Spleen (tissue), 11 donors: Measurements from ENCODE around the gene PCCA. TPM values are rescaled to one million over a fixed set of nuclear protein-coding genes. Genes with fewer than 3 reads are reported as not detected.

Experiments
- DNase-seq: peaks from one replicate; pipeline ENCODE4 v3.0.0-alpha.2; 2020
- H3K27ac ChIP-seq, 8 donors: fragments of 200-600 bp; sonication (generic) in 7 of 8; 1 replicate in 4 of 8; 2 replicates in 4 of 8; pipeline versions ENCODE4 v1.5.0 to v1.8.0; 2016 to 2021; ENCODE audit warnings: inconsistent platforms in 4 of 8, mild to moderate bottlenecking in 4 of 8, moderate library complexity in 1 of 8
- H3K27me3 ChIP-seq, 7 donors: fragments of 200-600 bp; sonication (generic) in 6 of 7; replicated peaks in 1 of 7; 1 replicate in 4 of 7; 2 replicates in 3 of 7; pipeline versions ENCODE4 v1.5.0 to v1.8.0; 2016 to 2021; ENCODE audit warnings: inconsistent platforms in 3 of 7, mild to moderate bottlenecking in 1 of 7
- H3K36me3 ChIP-seq, 6 donors: fragments of 200-600 bp; sonication (generic) in 5 of 6; 1 replicate in 4 of 6; 2 replicates in 2 of 6; pipeline versions ENCODE4 v1.5.0 to v1.8.0; 2016 to 2021; ENCODE audit warnings: inconsistent platforms in 2 of 6
- H3K4me1 ChIP-seq, 6 donors: fragments of 200-600 bp; sonication (generic) in 5 of 6; 1 replicate in 3 of 6; 2 replicates in 3 of 6; pipeline versions ENCODE4 v1.5.0 to v1.8.0; 2016 to 2021; ENCODE audit warnings: inconsistent platforms in 3 of 6
- H3K4me3 ChIP-seq, 8 donors: fragments of 200-600 bp; sonication (generic) in 7 of 8; 1 replicate in 4 of 8; 2 replicates in 4 of 8; pipeline versions ENCODE4 v1.5.0 to v1.8.0; 2016 to 2021; ENCODE audit warnings: inconsistent platforms in 4 of 8, mild to moderate bottlenecking in 4 of 8, moderate library complexity in 2 of 8
- H3K9me3 ChIP-seq, 8 donors: fragments of 200-600 bp; sonication (generic) in 7 of 8; 1 replicate in 4 of 8; 2 replicates in 4 of 8; pipeline versions ENCODE4 v1.5.0 to v1.8.0; 2016 to 2021; ENCODE audit warnings: inconsistent platforms in 4 of 8
- POLR2A ChIP-seq, 3 donors: fragments of 450-650 bp; IDR thresholded peaks; one replicate each; pipeline ENCODE4 v1.5.1; 2017; ENCODE audit warnings: antibody characterized with exemption in 3 of 3, mild to moderate bottlenecking in 1 of 3
- POLR2AphosphoS5 ChIP-seq, 3 donors: sonication (generic); formaldehyde crosslinking; IDR thresholded peaks; one replicate each; pipeline ENCODE4 v1.5.1; 2017; ENCODE audit warnings: antibody characterized with exemption in 3 of 3
- WGBS, 5 donors: extraction: QIAGEN DNeasy Blood & Tissue Kit in 3 of 5; methylation state at CpG; one replicate each; pipeline versions ENCODE4 v1.1.5 to v1.1.7; 2013 to 2018; 5-methylcytosine and 5-hydroxymethylcytosine counted together
- intact Hi-C: fragments of 100-400 bp; cut with DNase I; formaldehyde crosslinking; loops from one replicate; pipeline ENCODE4 v1.15.0; 2023; ENCODE audit warnings: low total_unique reads
- polyA plus RNA-seq, 3 donors: library from polyadenylated mRNA; stranded (reverse); fragments of 200-250 nt; gene quantifications; one replicate each; pipeline ENCODE4 v1.2.1, GENCODE V29; 2013
- total RNA-seq, 7 donors: library from RNA; depleted of rRNA in 3 of 7; stranded (reverse); fragments of >200 nt in 3 of 7; fragmentation: NEBNext Ultra II Directional in 4 of 7; extraction: Animal tissue kit (Norgen Biotek cat#: 25700) in 4 of 7; gene quantifications; one replicate each; pipeline versions ENCODE4 v1.1.0 to v1.2.1, GENCODE V29; 2016 to 2021
- TF ChIP-seq, protein P1 (sequence below), 11 experiments: fragments of 200-600 bp in 7 of 11; fragments of 450-650 bp in 4 of 11; sonication (generic) in 4 of 11; IDR thresholded peaks in 8 of 11; conservative IDR thresholded peaks in 3 of 11; 1 replicate in 7 of 11; 2 replicates in 4 of 11; pipeline versions ENCODE4 v1.4.0 to v1.8.0; 2016 to 2021; ENCODE audit warnings: antibody characterized with exemption in 11 of 11, inconsistent platforms in 4 of 11, mild to moderate bottlenecking in 1 of 11
- donor health status: healthy with polysubstance abuse.
- donor health status: DM: no; HTN: no; CAD: no; lungs with moderate emphysema.
- donor health status: DM: no; HTN: no; CAD: no.
- donor health status: Bipolar disorder and iron deficiency.
- donor health status: healthy.
- donor health status: DM: no; HTN: no; CAD: no.
- donor health status: DM: yes; HTN: yes; CAD: no.

PCCA gene
- total and polyA plus RNA-seq, 10 donors: 9.3 to 54.9 (median 43.9) TPM

GRCh38 chr13:100045355-100045754 is 43.5 kb upstream of the PCCA start:
- Histone ChIP-seq H3K27me3 (peaks cover 0 to 2% (median 0%) of the 10 kb centered on the region in 7 donors), H3K36me3 (no peaks in the 10 kb centered on the region), H3K4me1 (no peaks in the 10 kb centered on the region), H3K27ac (no peak overlapping the region), H3K9me3 (no peaks in the 10 kb centered on the region), H3K4me3 (no peak overlapping the region)
- TF ChIP-seq POLR2AphosphoS5 (IDR thresholded peaks at IDR 0.05) (no peak), POLR2A (IDR thresholded peaks at IDR 0.05) (no peak)
- TF ChIP-seq, protein P1, sequence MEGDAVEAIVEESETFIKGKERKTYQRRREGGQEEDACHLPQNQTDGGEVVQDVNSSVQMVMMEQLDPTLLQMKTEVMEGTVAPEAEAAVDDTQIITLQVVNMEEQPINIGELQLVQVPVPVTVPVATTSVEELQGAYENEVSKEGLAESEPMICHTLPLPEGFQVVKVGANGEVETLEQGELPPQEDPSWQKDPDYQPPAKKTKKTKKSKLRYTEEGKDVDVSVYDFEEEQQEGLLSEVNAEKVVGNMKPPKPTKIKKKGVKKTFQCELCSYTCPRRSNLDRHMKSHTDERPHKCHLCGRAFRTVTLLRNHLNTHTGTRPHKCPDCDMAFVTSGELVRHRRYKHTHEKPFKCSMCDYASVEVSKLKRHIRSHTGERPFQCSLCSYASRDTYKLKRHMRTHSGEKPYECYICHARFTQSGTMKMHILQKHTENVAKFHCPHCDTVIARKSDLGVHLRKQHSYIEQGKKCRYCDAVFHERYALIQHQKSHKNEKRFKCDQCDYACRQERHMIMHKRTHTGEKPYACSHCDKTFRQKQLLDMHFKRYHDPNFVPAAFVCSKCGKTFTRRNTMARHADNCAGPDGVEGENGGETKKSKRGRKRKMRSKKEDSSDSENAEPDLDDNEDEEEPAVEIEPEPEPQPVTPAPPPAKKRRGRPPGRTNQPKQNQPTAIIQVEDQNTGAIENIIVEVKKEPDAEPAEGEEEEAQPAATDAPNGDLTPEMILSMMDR (IDR thresholded peaks at IDR 0.05 in 8 of 11, conservative IDR thresholded peaks at IDR 0.05 in 3 of 11): no peak
- intact Hi-C loops: no loop called here
- no peak for DNase-seq
- WGBS, 5 donors: 70 to 89% (median 87%) methylated on average over 3 of the region's 3 CpGs

DNA sequence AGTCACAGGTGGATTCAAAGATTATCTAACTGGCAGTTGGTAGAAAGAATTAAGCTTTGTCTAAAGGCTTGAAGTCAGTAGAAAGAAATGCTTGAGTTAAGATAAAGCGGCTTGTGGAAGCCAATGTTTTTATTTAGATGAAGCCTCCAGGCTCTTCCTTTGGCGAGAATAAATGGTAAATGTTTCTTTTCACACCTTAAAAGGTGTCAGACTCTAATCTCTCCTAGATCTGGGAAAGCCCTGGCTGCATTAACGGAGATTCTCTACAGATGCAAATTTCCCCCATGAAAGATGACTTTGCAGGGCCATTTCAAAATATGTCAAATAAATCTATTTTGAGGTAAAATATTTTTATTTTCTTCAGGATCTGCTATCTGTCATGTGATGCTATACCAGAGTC is 37.8 kb upstream of the PCCA start:
- intact Hi-C loops: no loop called here
- Histone ChIP-seq H3K4me3 (no peak overlapping the region), H3K27ac (no peak overlapping the region), H3K4me1 (no peaks in the 10 kb centered on the region), H3K36me3 (no peaks in the 10 kb centered on the region), H3K9me3 (no peaks in the 10 kb centered on the region), H3K27me3 (peaks cover 0 to 9% (median 0%) of the 10 kb centered on the region in 7 donors)
- WGBS, 5 donors: 78 to 87% (median 85%) methylated on average over 3 of the region's 3 CpGs
- no peak for TF ChIP-seq POLR2A (IDR thresholded peaks at IDR 0.05)
- TF ChIP-seq, protein P1 (IDR thresholded peaks at IDR 0.05 in 8 of 11, conservative IDR thresholded peaks at IDR 0.05 in 3 of 11): no peak
- no peak for TF ChIP-seq POLR2AphosphoS5 (IDR thresholded peaks at IDR 0.05)
- no peak for DNase-seq

DNA sequence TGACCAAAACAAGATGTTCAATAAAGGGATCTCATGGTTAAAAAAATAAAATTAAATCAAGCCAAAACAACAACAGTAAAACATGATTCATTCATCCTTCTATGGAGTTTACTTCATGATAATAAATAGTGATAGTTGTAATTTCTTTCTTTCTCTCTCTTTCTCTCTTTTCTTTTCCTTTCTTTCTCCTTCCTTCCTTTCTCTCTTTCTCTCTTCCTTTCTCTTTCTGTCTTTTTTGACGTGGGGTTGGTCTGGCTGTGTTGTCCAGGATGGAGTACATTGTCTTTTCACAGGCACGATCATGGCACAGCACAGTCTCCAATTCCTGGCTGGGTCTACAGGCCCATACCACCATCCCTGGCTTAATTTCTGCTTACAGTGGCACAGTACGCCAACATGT is 29.1 kb upstream of the PCCA start:
- H3K27ac ChIP-seq: no peak overlapping the region
- TF ChIP-seq POLR2A (IDR thresholded peaks at IDR 0.05) (no peak), POLR2AphosphoS5 (IDR thresholded peaks at IDR 0.05) (no peak)
- H3K36me3 ChIP-seq: no peaks in the 10 kb centered on the region
- DNase-seq: no peak
- peaks cover 0 to 5% (median 0%) of the 10 kb centered on the region in 8 donors for H3K9me3 ChIP-seq
- H3K4me1 ChIP-seq: no peaks in the 10 kb centered on the region
- intact Hi-C loops: no loop called here
- H3K27me3 ChIP-seq: peaks cover 0 to 23% (median 0%) of the 10 kb centered on the region in 7 donors
- H3K4me3 ChIP-seq: no peak overlapping the region
- 88 to 97% (median 92%) methylated on average over 3 of the region's 3 CpGs for WGBS, 5 donors

GRCh38 chr13:100063333-100063732 is 25.6 kb upstream of the PCCA start:
- H3K4me1 ChIP-seq: no peaks in the 10 kb centered on the region
- DNase-seq: no peak
- TF ChIP-seq POLR2AphosphoS5 (IDR thresholded peaks at IDR 0.05) (no peak), POLR2A (IDR thresholded peaks at IDR 0.05) (no peak)
- TF ChIP-seq, protein P1 (IDR thresholded peaks at IDR 0.05 in 8 of 11, conservative IDR thresholded peaks at IDR 0.05 in 3 of 11): no peak
- no peaks in the 10 kb centered on the region for H3K36me3 ChIP-seq
- H3K4me3 ChIP-seq: no peak overlapping the region
- 67 to 83% (median 74%) methylated on average over 6 of the region's 6 CpGs for WGBS, 5 donors
- intact Hi-C loops: no loop called here
- H3K27me3 ChIP-seq: peaks cover 0 to 30% (median 0%) of the 10 kb centered on the region in 7 donors
- H3K27ac ChIP-seq: no peak overlapping the region
- peaks cover 0 to 5% (median 0%) of the 10 kb centered on the region in 8 donors for H3K9me3 ChIP-seq

DNA sequence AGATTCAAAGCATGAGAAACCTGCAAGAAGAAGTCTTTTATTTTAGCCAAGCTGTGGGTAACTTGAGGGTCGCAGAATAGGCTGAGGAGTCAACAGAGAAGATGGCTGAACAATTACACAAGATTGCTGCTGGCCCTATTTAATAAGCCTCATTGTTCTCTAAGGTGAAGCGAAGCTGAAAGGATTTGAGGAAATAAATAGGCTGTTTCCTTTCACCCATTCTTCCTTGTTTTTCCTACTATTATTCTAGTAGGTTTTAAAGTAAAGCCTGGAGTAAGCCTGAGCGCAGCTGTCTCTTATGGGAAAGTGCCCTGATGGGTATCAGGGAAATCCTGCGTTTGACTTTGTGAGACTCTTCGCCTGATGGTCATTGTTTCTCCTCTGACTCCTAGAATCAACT is 25.0 kb upstream of the PCCA start:
- H3K4me1 ChIP-seq: no peaks in the 10 kb centered on the region
- no peak for DNase-seq
- intact Hi-C loops: no loop called here
- peaks cover 0 to 5% (median 0%) of the 10 kb centered on the region in 8 donors for H3K9me3 ChIP-seq
- peaks cover 0 to 30% (median 0%) of the 10 kb centered on the region in 7 donors for H3K27me3 ChIP-seq
- no peak overlapping the region for H3K27ac ChIP-seq
- 65 to 80% (median 75%) methylated on average over 5 of the region's 5 CpGs for WGBS, 5 donors
- TF ChIP-seq POLR2AphosphoS5 (IDR thresholded peaks at IDR 0.05) (no peak), POLR2A (IDR thresholded peaks at IDR 0.05) (no peak)
- TF ChIP-seq, protein P1 (IDR thresholded peaks at IDR 0.05 in 8 of 11, conservative IDR thresholded peaks at IDR 0.05 in 3 of 11): no peak
- no peak overlapping the region for H3K4me3 ChIP-seq
- H3K36me3 ChIP-seq: no peaks in the 10 kb centered on the region
